GM19043 (cell line): ENCODE measurements around the gene TRIM75.
"Not testable (repeated sequence)": the region's sequence is repeated elsewhere in the genome, so short reads cannot be mapped to it uniquely, and the experiment has no call there.

Experiments used
- ATAC-seq: cut with Tn5 transposase; IDR thresholded peaks from one replicate; pipeline ENCODE4 v1.9.1; 2021; ENCODE audit warnings: low read depth; ENCODE audit not compliant: unreplicated experiment

Gene TRIM75

GRCh38 chr4:165073346-165073745 lies 19.7 kb downstream of the TRIM75 start:
- not testable (repeated sequence) for ATAC-seq

GRCh38 chr4:165077034-165077578 lies 23.4 kb downstream of the TRIM75 start:
- no peak for ATAC-seq

GRCh38 chr4:165079476-165079875 lies 25.8 kb downstream of the TRIM75 start:
- peak; percentile 55 for ATAC-seq

- ATAC-seq = not testable (repeated sequence)
Measured at GRCh38 chr4:165084787-165085186, 31.1 kb downstream of the TRIM75 start.

GRCh38 chr4:165085946-165086345 lies 32.3 kb downstream of the TRIM75 start:
- no peak for ATAC-seq

- no peak for ATAC-seq
Measured at GRCh38 chr4:165088366-165088765, 34.7 kb downstream of the TRIM75 start.

GRCh38 chr4:165092187-165092586 lies 38.5 kb downstream of the TRIM75 start:
- not testable (repeated sequence) for ATAC-seq

GRCh38 chr4:165094873-165095272 lies 41.2 kb downstream of the TRIM75 start:
- ATAC-seq = no peak

- no peak for ATAC-seq
Measured at GRCh38 chr4:165095291-165095690, 41.6 kb downstream of the TRIM75 start.

- no peak for ATAC-seq
Measured at GRCh38 chr4:165096776-165097175, 43.1 kb downstream of the TRIM75 start.

GRCh38 chr4:165101641-165102040 lies 48.0 kb downstream of the TRIM75 start:
- no peak for ATAC-seq

- ATAC-seq = no peak
Measured at GRCh38 chr4:165106518-165106917, 52.9 kb downstream of the TRIM75 start.
